Metanephros (tissue), 1 donor: ENCODE results near the gene ERCC4. TPM values are rescaled to one million over a fixed set of nuclear protein-coding genes. Genes with fewer than 3 reads are reported as not detected.

Experiments used
- total RNA-seq: library from RNA; depleted of rRNA; stranded (reverse); fragments of >200 nt; gene quantifications from one replicate; pipeline ENCODE4 v1.2.3, GENCODE V29; 2014

Gene ERCC4
- total RNA-seq: 10.3 TPM

DNA sequence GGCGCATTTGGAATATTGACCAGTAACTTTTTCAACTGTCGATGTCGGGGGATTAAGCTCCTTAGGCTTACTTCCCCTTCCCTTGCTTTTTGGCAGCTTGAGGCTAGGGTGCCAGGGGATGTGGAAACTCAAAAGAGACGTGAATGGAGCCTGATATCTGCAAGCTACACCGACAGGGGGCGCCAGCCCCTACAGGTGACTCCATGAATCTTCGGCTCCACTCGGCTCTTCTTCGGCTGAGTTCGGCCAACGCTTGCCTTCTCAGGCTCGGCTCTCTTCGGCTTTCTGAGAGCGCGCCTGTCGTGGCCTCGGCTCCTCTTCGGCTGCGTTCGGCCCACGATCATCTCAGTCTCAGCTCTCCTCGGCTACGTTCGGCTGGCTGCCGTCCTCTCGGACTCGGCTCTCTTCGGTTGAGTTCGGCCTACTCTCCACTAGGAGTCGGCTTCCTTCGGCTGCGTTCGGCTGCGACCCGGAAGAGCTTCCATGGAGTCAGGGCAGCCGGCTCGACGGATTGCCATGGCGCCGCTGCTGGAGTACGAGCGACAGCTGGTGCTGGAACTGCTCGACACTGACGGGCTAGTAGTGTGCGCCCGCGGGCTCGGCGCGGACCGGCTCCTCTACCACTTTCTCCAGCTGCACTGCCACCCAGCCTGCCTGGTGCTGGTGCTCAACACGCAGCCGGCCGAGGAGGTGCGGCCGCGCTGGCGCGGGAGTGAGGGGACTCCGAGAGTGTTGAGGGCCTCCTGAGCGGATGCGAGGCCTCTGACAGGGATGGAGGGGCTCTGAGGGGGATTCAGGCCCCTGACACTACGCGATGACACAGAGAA, at the start of gene ERCC4:
Gene ERCC4, plus strand, starts transcription at position 472 of the 827 bp plus-strand sequence. Its CDS starts 12 bp downstream, at position 484.

Other genes starting within 250 kb of the ERCC4 start
- gene MRTFB, start 151.2 kb downstream of the ERCC4 start, total RNA-seq: 32.8 TPM